Parathyroid adenoma (tissue), 2 donors: ENCODE data around the gene CCDC69.

Source experiments
- H2AFZ ChIP-seq: fragments of 300-600 bp; sonication (generic); one replicate; pipeline ENCODE4 v1.7.0; 2017; ENCODE audit warnings: antibody characterized with exemption, mild to moderate bottlenecking
- H3K27ac ChIP-seq: fragments of 300-600 bp; sonication (generic); one replicate; pipeline ENCODE4 v1.7.0; 2017
- H3K27me3 ChIP-seq: fragments of 300-600 bp; sonication (generic); one replicate; pipeline ENCODE4 v1.7.0; 2017; ENCODE audit warnings: low read length; ENCODE audit not compliant: control insufficient read depth, insufficient read depth
- H3K36me3 ChIP-seq: fragments of 300-600 bp; sonication (generic); one replicate; pipeline ENCODE4 v1.7.0; 2017; ENCODE audit warnings: low read length; ENCODE audit not compliant: control insufficient read depth, insufficient read depth
- H3K4me1 ChIP-seq: fragments of 300-600 bp; sonication (generic); one replicate; pipeline ENCODE4 v1.7.0; 2017; ENCODE audit warnings: control low read depth
- H3K4me2 ChIP-seq: fragments of 300-600 bp; sonication (generic); one replicate; pipeline ENCODE4 v1.7.0; 2017; ENCODE audit warnings: low read length
- H3K4me3 ChIP-seq: fragments of 300-600 bp; sonication (generic); one replicate; pipeline ENCODE4 v1.7.0; 2017; ENCODE audit warnings: low read depth, low read length
- H3K79me2 ChIP-seq: fragments of 300-600 bp; sonication (generic); one replicate; pipeline ENCODE4 v1.7.0; 2017; ENCODE audit warnings: control low read depth
- H3K9ac ChIP-seq: fragments of 300-600 bp; sonication (generic); one replicate; pipeline ENCODE4 v1.7.0; 2017; ENCODE audit warnings: mild to moderate bottlenecking
- H3K9me3 ChIP-seq: fragments of 300-600 bp; sonication (generic); one replicate; pipeline ENCODE4 v1.7.0; 2017; ENCODE audit warnings: low read length; ENCODE audit not compliant: control insufficient read depth
- CTCF ChIP-seq: fragments of 300-600 bp; sonication (generic); IDR thresholded peaks from one replicate; pipeline ENCODE4 v1.7.0; 2017; ENCODE audit warnings: antibody characterized with exemption, mild to moderate bottlenecking
- donor health status: primary hyperparathyroidism.

The CCDC69 gene

GRCh38 chr5:151215546-151215880 is 8.4 kb downstream of the CCDC69 start:
- no peak overlapping the region for H3K4me3 ChIP-seq
- H3K36me3 ChIP-seq = no peaks in the 10 kb centered on the region
- no peaks in the 10 kb centered on the region for H3K79me2 ChIP-seq
- H3K9me3 ChIP-seq = no peaks in the 10 kb centered on the region
- H3K4me1 ChIP-seq = peaks cover 14% of the 10 kb centered on the region
- H2AFZ ChIP-seq = peak overlapping the region; percentile 34
- TF ChIP-seq CTCF = no peak
- H3K27me3 ChIP-seq = no peaks in the 10 kb centered on the region
- no peak overlapping the region for H3K9ac ChIP-seq
- no peak overlapping the region for H3K4me2 ChIP-seq
- peak overlapping the region; percentile 16 for H3K27ac ChIP-seq

GRCh38 chr5:151214614-151215545 is 9.0 kb downstream of the CCDC69 start:
- no peaks in the 10 kb centered on the region for H3K36me3 ChIP-seq

GRCh38 chr5:151213803-151214613 is 9.9 kb downstream of the CCDC69 start:
- H3K27me3 ChIP-seq = no peaks in the 10 kb centered on the region
- TF ChIP-seq CTCF = no peak
- H3K9me3 ChIP-seq = no peaks in the 10 kb centered on the region
- H3K36me3 ChIP-seq = no peaks in the 10 kb centered on the region
- peak overlapping the region; percentile 61 for H2AFZ ChIP-seq
- H3K79me2 ChIP-seq = no peaks in the 10 kb centered on the region
- H3K4me1 ChIP-seq = peaks cover 14% of the 10 kb centered on the region
- peak overlapping the region; percentile 42 for H3K27ac ChIP-seq
- H3K4me3 ChIP-seq = no peak overlapping the region
- H3K4me2 ChIP-seq = no peak overlapping the region
- H3K9ac ChIP-seq = no peak overlapping the region

More at GRCh38 chr5:151214614-151215545, 9.0 kb downstream of the CCDC69 start:
- no peak overlapping the region for H3K4me2 ChIP-seq
- no peak overlapping the region for H3K9ac ChIP-seq
- H3K27me3 ChIP-seq = no peaks in the 10 kb centered on the region
- peak overlapping the region; percentile 61 for H2AFZ ChIP-seq
- TF ChIP-seq CTCF = no peak
- H3K4me1 ChIP-seq = peaks cover 14% of the 10 kb centered on the region
- H3K27ac ChIP-seq = peak overlapping the region; percentile 42
- no peaks in the 10 kb centered on the region for H3K79me2 ChIP-seq
- H3K4me3 ChIP-seq = no peak overlapping the region
- H3K9me3 ChIP-seq = no peaks in the 10 kb centered on the region

- H3K27ac ChIP-seq = no peak overlapping the region
- peaks cover 14% of the 10 kb centered on the region for H3K4me1 ChIP-seq
- no peaks in the 10 kb centered on the region for H3K9me3 ChIP-seq
- no peak overlapping the region for H2AFZ ChIP-seq
- H3K27me3 ChIP-seq = no peaks in the 10 kb centered on the region
- no peak overlapping the region for H3K9ac ChIP-seq
- H3K4me3 ChIP-seq = no peak overlapping the region
- no peaks in the 10 kb centered on the region for H3K79me2 ChIP-seq
- no peak for TF ChIP-seq CTCF
- H3K4me2 ChIP-seq = no peak overlapping the region
- H3K36me3 ChIP-seq = no peaks in the 10 kb centered on the region
These were observed 11.5 kb downstream of the CCDC69 start for GRCh38 chr5:151212406-151212798.
